GM21360 (cell line): ENCODE results near the gene PLEKHF1.
"Not testable (repeated sequence)": the region's sequence is repeated elsewhere in the genome, so short reads cannot be mapped to it uniquely, and the experiment has no call there.

ENCODE experiments used
- ATAC-seq: cut with Tn5 transposase; IDR thresholded peaks from one replicate; pipeline ENCODE4 v1.9.1; 2021; ENCODE audit warnings: mild to moderate bottlenecking, moderate library complexity; ENCODE audit not compliant: unreplicated experiment

Gene PLEKHF1

GRCh38 chr19:29665215-29665825, at the start of gene PLEKHF1:
TSS of gene PLEKHF1 (plus strand) at chr19:29665461. CDS start at chr19:29673840, 8,379 bp downstream.
- peak; percentile 84 for ATAC-seq

- no peak for ATAC-seq
These were observed 49.3 kb upstream of the PLEKHF1 start for GRCh38 chr19:29615891-29616425.

- no peak for ATAC-seq
These were observed 48.7 kb upstream of the PLEKHF1 start for GRCh38 chr19:29616541-29616940.

GRCh38 chr19:29617366-29618266, 47.6 kb upstream of the PLEKHF1 start:
- no peak for ATAC-seq

- ATAC-seq = no peak
These were observed 46.8 kb upstream of the PLEKHF1 start for GRCh38 chr19:29618434-29618833.

- ATAC-seq = no peak
These were observed 46.4 kb upstream of the PLEKHF1 start for GRCh38 chr19:29618871-29619270.

- no peak for ATAC-seq
These were observed 44.3 kb upstream of the PLEKHF1 start for GRCh38 chr19:29620931-29621351.

GRCh38 chr19:29622166-29623070, 42.8 kb upstream of the PLEKHF1 start:
- ATAC-seq = no peak

- ATAC-seq = no peak
These were observed 41.4 kb upstream of the PLEKHF1 start for GRCh38 chr19:29623726-29624488.

- ATAC-seq = no peak
These were observed 40.6 kb upstream of the PLEKHF1 start for GRCh38 chr19:29624489-29625185.

GRCh38 chr19:29625186-29625651, 40.0 kb upstream of the PLEKHF1 start:
- ATAC-seq = no peak

GRCh38 chr19:29626386-29626785, 38.9 kb upstream of the PLEKHF1 start:
- ATAC-seq = no peak

- ATAC-seq = not testable (repeated sequence)
These were observed 38.4 kb upstream of the PLEKHF1 start for GRCh38 chr19:29626832-29627231.

GRCh38 chr19:29628661-29629385, 36.4 kb upstream of the PLEKHF1 start:
- ATAC-seq = no peak

- ATAC-seq = no peak
These were observed 35.3 kb upstream of the PLEKHF1 start for GRCh38 chr19:29629836-29630534.

- no peak for ATAC-seq
These were observed 34.6 kb upstream of the PLEKHF1 start for GRCh38 chr19:29630655-29631054.

- no peak for ATAC-seq
These were observed 33.8 kb upstream of the PLEKHF1 start for GRCh38 chr19:29631450-29631849.

GRCh38 chr19:29634002-29634401, 31.3 kb upstream of the PLEKHF1 start:
- ATAC-seq = no peak
